Glomerular endothelial cell (primary cell): Measurements from ENCODE around the gene SLC49A4. TPM values are rescaled to one million over a fixed set of nuclear protein-coding genes. Genes with fewer than 3 reads are reported as not detected.
"Not testable (repeated sequence)": the region's sequence is repeated elsewhere in the genome, so short reads cannot be mapped to it uniquely, and the experiment has no call there.

Experiments used
- DNase-seq: peaks from one replicate; pipeline ENCODE4 v3.0.0-alpha.2; 2011; ENCODE audit warnings: low read depth, low spot score; ENCODE audit errors: extremely low read depth
- total RNA-seq: library from RNA; depleted of rRNA; stranded (reverse); fragments of >200 nt; gene quantifications from 2 replicates; pipeline ENCODE4 v1.2.3, GENCODE V29; 2015

The SLC49A4 gene, protein sequence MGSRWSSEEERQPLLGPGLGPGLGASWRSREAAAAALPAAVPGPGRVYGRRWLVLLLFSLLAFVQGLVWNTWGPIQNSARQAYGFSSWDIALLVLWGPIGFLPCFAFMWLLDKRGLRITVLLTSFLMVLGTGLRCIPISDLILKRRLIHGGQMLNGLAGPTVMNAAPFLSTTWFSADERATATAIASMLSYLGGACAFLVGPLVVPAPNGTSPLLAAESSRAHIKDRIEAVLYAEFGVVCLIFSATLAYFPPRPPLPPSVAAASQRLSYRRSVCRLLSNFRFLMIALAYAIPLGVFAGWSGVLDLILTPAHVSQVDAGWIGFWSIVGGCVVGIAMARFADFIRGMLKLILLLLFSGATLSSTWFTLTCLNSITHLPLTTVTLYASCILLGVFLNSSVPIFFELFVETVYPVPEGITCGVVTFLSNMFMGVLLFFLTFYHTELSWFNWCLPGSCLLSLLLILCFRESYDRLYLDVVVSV
- total RNA-seq: 13.8 and 14.4 TPM in 2 replicates

- DNase-seq: no peak
Measured at GRCh38 chr3:122794779-122795673, at the start of gene SLC49A4. TSS of gene SLC49A4 (plus strand) at chr3:122795069. CDS start at chr3:122795193, 124 bp downstream.

DNA sequence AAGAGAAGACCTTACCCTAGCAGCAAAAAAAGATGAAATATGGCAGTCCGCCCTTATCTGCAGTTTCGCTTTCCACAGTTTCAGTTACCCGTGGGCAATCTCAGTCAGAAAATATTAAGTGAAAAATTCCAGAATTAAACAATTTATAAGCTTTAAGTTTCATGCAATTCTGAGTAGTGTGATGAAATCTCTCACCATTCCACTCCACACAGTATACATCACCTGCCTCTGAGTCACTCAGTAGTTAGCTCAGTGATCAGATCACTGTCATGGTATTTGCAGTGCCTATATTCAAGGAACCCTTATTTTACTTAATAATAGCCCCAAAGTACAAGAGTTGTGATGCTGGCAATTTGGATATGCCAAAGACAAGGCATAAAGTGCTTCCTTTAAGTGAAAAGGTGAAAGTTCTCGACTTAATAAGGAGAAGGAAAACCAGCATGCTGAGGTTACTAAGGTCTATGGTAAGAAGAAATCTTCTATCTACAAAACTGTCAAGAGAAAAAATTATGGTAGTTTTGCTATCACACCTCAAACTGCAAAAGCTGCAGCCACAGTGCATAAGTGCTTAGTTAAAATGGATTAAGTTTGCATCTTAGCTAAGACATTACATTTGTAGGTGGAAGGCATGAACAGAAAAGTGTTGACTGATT, 49.4 kb upstream of the SLC49A4 start:
- no peak for DNase-seq

- DNase-seq: not testable (repeated sequence)
Measured at GRCh38 chr3:122747295-122747694, 47.6 kb upstream of the SLC49A4 start.

DNA sequence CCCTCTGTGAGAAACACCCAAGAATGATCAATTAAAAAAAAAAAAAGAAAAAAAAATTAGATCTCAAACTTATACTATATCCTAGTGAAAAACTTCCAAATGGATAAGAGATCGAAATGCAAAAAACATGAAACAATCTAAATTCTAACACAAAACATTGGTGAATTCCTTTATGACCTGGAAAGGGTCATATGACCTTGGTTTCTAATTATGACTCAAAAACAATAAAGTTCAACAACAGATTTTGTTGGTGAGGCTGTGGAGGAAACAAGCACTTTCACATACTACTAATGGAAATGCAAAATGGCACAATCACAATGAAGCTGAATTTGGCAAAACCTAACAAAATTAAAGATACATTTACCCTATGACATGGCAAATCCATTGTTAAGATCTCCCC, 46.5 kb upstream of the SLC49A4 start:
- no peak for DNase-seq

DNA sequence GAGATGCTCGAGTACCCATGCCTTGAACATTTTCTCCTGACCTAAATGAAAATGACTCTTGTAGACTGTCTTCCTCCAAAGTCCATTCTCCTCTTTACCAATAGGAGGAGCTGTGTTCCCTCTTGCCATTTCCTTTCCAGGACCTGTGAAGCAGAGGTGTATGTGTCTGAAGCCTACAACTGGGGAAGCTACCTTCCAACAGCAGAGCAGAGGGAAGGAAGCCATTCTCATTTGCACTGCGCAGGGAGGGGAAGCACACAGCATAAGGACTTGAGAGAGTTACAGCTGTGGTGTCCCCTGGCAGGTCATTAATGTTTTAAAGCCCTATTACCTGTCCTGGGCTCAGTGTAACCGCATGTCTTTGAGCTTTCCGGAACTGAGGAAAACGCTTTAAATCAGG, 39.9 kb upstream of the SLC49A4 start:
- DNase-seq: no peak

DNA sequence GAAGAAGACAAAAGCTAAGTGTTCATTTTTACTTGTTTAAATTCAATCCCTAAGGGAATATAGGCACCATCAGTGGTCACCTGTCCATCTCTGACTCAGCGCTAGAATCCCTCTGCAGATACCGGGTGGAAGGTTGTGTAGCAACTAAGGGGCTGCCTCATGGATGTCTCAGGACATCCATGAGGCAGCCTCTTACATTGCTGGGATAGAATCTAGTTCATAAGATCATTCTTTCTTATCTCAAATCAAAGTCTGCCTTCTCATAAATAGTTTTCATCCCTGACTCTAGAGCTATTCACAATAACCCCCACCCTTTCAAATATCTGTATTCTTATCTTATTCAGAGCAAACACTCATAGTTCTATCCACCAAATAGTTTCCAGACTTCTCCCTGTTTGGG, 39.4 kb upstream of the SLC49A4 start:
- DNase-seq: no peak

- DNase-seq: no peak
Measured at GRCh38 chr3:122758877-122759560, 35.9 kb upstream of the SLC49A4 start.

DNA sequence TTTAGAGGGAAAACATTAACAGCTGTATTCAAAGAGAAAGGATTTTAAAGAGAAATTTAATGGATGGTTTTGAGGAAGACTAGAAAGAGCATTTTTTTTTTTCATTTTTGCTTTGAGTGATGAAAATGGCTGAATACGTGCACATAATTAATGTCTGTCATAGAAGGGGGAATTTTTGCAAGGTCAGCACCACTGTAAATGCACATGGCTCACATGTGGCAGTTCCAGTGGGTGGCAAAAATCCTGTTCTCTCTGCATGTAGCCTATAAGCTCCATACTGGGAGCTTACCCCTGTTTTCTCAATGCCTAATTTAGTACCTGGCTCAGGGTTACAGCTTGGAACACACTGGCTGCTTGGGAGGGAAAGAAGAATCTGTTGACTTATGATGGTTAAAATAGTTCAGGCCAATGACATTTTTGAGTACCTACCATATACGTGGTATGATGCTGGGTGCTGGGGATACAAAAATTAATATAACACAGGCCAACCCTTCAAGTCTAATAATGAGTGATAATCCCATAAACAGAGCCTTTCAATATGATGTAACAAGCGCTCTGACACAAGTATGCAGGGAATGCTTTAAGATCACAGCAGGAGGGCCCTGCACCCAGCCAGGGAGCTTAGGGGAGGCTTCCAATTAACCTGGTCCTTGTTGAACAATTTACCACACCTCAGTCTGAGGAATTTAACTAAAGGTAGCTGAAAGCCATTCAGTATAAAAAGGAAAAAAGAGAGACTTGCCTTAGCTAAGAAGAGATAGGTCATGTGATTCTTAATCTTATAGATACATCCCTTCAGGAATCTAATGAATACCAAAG, 34.2 kb upstream of the SLC49A4 start:
- no peak for DNase-seq

GRCh38 chr3:122766430-122766829, 28.4 kb upstream of the SLC49A4 start:
- DNase-seq: no peak

DNA sequence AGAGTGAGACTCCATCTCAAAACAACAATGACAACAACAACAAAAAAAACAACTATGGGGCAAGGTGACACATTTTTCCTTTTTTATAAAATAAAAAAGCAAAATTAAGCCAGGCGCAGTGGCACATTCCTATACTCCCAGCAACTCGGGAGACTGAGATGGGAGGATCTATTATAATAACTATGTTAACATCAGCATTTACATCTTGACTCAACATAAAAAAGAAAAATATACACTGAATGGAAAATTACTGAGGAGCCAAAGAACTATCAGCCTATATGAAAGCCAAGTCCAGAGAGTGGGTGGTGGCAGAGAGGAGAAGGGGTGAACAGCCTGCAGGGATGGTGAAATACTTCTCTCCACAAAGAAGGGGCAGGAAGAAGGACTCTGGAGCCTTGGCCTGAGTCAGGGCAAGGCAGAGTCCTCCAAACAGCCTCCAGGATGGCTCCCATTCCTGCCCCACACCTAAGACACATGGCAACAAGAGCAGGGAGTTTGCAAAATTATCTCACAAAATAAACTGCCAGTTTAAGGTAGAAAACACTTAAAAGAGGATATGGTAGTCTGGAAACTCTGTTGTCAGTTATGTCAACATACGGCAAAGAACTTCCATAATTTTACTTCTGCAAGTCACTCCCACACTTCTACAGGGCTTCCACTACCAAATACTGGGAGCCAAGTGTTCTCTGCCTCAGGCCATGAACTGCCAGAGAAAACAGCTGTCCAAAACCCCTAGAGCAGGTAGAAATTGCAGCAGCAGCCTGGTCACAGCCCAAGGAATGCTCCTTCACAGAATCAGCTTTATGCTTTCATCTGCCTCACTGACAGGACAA, 27.1 kb upstream of the SLC49A4 start:
- DNase-seq: no peak

GRCh38 chr3:122770521-122771202, 24.2 kb upstream of the SLC49A4 start:
- DNase-seq: no peak

DNA sequence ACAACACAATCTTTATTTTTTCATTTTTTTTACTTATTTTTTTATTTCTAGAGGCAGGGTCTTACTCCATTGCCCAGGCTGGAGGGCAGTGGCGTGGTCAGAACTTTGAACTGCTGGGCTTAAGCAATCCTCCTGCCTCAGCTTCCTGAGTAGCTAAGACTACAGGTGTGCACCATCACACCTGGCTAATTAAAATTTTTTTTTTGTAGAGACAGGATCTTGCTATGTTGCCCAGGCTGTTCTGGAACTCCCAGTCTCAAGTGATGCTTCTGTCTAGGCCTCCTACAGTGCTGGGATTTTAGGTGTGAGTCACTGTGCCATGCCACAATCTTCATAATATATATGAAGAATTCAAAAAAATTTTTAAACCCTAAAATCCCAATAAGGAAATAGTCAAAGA, 22.0 kb upstream of the SLC49A4 start:
- no peak for DNase-seq

DNA sequence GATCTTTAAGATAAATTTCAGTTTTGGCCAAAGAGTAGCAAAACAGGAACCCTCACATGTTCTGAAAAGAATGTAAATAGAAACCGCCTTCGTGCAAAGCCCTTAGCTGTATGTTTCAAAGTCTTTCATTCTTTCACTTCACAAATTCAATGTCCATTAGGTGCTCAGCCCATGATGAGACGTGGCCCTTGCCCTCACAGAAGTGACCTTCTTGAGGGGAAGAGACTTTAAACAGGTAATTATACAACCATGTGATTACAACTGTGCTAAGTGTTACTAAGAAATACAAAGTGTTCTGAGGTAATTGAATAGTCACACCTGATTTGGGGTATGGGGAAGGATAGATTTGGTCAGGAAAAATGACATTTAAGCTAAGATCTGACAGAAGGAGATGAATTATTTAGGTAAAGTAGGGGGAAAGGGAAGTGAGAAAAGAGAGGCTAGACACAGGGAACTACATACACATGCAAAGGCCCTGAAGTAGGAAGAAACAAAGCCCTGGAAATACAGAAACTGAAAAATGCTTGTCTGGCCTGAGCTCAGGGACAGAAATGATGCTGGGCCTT, 20.8 kb upstream of the SLC49A4 start:
- DNase-seq: no peak

DNA sequence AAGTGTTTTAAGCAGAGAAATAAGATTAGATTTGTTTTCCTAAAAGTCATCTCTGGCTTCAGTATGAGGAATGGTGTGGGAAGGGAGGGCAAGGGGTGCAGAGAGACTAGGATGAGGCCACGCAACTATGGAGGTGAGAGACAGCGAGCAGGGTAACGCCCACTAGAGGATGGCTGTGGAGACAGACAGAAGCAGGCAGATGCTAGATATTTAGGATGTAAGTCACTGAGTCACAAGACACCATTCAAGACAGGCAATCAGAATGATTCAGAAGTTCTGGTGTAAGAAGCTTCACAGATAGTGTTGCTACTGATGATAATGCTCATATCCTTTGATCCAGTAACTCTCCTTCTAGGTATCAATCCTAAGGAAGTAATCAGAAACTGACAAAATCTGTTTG, 20.3 kb upstream of the SLC49A4 start:
- DNase-seq: no peak

DNA sequence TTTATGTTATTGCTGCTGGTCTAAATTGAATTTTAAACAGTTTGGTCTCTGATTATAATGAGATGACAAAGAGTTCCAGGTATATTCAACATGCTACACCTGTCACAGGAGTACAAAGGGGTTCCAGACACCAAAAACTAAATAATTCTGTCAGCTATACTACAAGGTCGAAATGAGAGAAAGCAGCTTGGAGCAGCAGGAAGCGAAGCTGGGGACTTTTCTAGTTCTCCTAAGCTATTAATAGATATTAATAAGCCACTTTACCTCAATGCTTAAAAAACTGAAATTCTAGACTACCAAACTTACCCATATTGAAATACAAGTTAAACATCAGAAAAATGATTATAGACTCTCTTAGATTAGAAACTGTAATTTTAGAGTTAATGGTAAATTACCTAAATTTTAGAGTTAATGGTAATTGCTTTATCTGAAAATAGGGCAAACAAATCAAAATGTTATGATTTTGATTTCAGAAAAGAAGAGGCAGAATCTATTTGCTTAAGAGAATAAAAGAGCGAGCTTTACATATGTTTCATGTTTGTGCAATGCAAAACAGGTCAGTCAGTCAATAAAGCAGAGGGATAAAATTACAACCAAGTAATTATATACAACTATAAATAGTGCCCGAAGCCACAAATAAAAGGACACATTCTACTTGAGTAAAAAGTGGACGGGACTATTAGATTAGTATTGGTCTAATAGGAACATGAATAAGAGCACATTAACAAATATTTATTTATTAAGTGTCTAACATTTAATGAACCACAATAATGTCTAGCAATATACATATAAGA, 18.0 kb upstream of the SLC49A4 start:
- DNase-seq: no peak

GRCh38 chr3:122777563-122777962, 17.3 kb upstream of the SLC49A4 start:
- DNase-seq: no peak

- DNase-seq: no peak
Measured at GRCh38 chr3:122782804-122783203, 12.1 kb upstream of the SLC49A4 start.
